Gastroesophageal sphincter (tissue), 3 donors: ENCODE results near the gene PRPF38B.

Source experiments
- EP300 ChIP-seq: sonication (generic); formaldehyde crosslinking; IDR thresholded peaks from one replicate; pipeline ENCODE4 v1.6.1; 2017; ENCODE audit warnings: antibody characterized with exemption, mild to moderate bottlenecking
- POLR2AphosphoS5 ChIP-seq: sonication (generic); formaldehyde crosslinking; IDR thresholded peaks from one replicate; pipeline ENCODE4 v1.6.1; 2017; ENCODE audit warnings: antibody characterized with exemption
- TF ChIP-seq, protein P1 (sequence below), 4 experiments: fragments of 200-600 bp in 2 of 4; fragments of 450-650 bp in 2 of 4; sonication (generic) in 1 of 4; IDR thresholded peaks; one replicate each; pipeline ENCODE4 v1.5.1; 2017 to 2019; ENCODE audit warnings: antibody characterized with exemption in 4 of 4, mild to moderate bottlenecking in 2 of 4, moderate library complexity in 2 of 4

DNA sequence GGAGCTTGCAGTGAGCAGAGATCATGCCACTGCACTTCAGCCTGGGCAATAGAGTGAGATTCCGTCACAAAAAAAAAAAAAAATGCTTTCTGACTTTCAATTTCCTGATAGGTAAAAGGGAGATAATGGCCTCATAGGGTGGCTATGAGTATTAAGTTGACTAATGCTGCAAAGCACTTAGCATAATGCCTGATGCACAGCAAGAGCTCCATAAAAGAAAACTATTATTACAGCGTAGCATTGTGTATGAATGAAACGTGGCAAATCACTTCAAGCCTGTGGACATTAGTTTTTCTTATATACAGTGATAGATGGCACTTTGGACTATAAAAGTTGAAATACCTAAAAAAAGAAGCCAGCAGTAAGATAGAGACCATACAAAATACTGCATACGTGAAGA, 37.4 kb downstream of the PRPF38B start:
- TF ChIP-seq, protein P1, sequence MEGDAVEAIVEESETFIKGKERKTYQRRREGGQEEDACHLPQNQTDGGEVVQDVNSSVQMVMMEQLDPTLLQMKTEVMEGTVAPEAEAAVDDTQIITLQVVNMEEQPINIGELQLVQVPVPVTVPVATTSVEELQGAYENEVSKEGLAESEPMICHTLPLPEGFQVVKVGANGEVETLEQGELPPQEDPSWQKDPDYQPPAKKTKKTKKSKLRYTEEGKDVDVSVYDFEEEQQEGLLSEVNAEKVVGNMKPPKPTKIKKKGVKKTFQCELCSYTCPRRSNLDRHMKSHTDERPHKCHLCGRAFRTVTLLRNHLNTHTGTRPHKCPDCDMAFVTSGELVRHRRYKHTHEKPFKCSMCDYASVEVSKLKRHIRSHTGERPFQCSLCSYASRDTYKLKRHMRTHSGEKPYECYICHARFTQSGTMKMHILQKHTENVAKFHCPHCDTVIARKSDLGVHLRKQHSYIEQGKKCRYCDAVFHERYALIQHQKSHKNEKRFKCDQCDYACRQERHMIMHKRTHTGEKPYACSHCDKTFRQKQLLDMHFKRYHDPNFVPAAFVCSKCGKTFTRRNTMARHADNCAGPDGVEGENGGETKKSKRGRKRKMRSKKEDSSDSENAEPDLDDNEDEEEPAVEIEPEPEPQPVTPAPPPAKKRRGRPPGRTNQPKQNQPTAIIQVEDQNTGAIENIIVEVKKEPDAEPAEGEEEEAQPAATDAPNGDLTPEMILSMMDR (IDR thresholded peaks at IDR 0.05), result no peak
- TF ChIP-seq POLR2AphosphoS5 (no peak), EP300 (no peak)
